PC-9 (cell line): ENCODE data around the gene C3orf20.

Experiments used
- CTCF ChIP-seq: fragments of 200-600 bp; sonication (generic); conservative IDR thresholded peaks from 2 replicates; pipeline ENCODE4 v1.6.1; 2017; ENCODE audit warnings: mixed run types, antibody characterized with exemption, mild to moderate bottlenecking, moderate library complexity
- EZH2 ChIP-seq: fragments of 200-600 bp; sonication (generic); IDR thresholded peaks from 2 replicates; pipeline ENCODE4 v1.8.0; 2017; ENCODE audit warnings: antibody characterized with exemption, low read depth

- TF ChIP-seq CTCF (no peak), EZH2 (no peak)
These were observed 128.4 kb downstream of the C3orf20 start for GRCh38 chr3:14803101-14803980.
